ENCODE data around the gene ATP2B2.

DNA sequence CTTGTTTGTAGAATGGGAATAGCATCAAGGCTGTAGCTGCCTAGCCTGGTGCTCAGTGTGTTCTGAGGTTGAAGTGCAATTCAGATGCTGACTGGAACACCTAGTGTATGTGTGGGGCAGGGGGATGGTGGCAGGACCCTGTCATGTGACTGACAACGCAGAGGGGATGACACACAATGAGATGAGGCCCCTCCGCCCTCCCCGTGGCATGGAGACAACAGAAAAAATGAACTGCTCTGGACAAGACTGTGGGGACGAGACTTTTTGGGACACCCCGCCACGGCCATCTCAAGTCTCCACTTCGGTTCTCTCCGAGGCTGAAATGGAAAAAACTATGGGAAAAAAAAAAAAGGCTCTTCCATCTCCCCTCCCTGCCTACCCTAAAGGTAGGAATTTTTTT lies 174.1 kb downstream of the ATP2B2 start:
- TF ChIP-seq, protein P1, sequence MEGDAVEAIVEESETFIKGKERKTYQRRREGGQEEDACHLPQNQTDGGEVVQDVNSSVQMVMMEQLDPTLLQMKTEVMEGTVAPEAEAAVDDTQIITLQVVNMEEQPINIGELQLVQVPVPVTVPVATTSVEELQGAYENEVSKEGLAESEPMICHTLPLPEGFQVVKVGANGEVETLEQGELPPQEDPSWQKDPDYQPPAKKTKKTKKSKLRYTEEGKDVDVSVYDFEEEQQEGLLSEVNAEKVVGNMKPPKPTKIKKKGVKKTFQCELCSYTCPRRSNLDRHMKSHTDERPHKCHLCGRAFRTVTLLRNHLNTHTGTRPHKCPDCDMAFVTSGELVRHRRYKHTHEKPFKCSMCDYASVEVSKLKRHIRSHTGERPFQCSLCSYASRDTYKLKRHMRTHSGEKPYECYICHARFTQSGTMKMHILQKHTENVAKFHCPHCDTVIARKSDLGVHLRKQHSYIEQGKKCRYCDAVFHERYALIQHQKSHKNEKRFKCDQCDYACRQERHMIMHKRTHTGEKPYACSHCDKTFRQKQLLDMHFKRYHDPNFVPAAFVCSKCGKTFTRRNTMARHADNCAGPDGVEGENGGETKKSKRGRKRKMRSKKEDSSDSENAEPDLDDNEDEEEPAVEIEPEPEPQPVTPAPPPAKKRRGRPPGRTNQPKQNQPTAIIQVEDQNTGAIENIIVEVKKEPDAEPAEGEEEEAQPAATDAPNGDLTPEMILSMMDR (IDR thresholded peaks at IDR 0.05): no peak
- no peak for TF ChIP-seq POLR2A (IDR thresholded peaks at IDR 0.05)
- TF ChIP-seq POLR2AphosphoS5 (IDR thresholded peaks at IDR 0.05): no peak
